Astrocyte of the spinal cord (primary cell): ENCODE measurements around the gene KIAA0586.
A peak's percentile ranks its signal among the peaks of the same experiment; 100 is the strongest.
"Not testable (repeated sequence)": the region's sequence is repeated elsewhere in the genome, so short reads cannot be mapped to it uniquely, and the experiment has no call there.

ENCODE experiments used
- DNase-seq: peaks from one replicate; pipeline ENCODE4 v3.0.0; 2011; ENCODE audit warnings: low read depth, low spot score
- H3K4me3 ChIP-seq: 2 replicates; pipeline ENCODE4 v1.5.1; 2011; ENCODE audit warnings: low read depth, mild to moderate bottlenecking, low read length, moderate library complexity
- CTCF ChIP-seq: IDR thresholded peaks from 2 replicates; pipeline ENCODE4 v1.5.1; 2012; ENCODE audit warnings: low read depth, mild to moderate bottlenecking, low read length, inconsistent platforms
- in situ Hi-C: cut with HindIII; loops from 2 replicates; pipeline ENCODE4 v1.10.0; 2017; ENCODE audit warnings: low sequenced_read_pairs

Gene KIAA0586

GRCh38 chr14:58501214-58501816 lies 73.8 kb downstream of the KIAA0586 start:
- TF ChIP-seq CTCF: peak; percentile 80
- DNase-seq: peak; percentile 84
- in situ Hi-C loops: no loop called here
- no peak overlapping the region for H3K4me3 ChIP-seq

DNA sequence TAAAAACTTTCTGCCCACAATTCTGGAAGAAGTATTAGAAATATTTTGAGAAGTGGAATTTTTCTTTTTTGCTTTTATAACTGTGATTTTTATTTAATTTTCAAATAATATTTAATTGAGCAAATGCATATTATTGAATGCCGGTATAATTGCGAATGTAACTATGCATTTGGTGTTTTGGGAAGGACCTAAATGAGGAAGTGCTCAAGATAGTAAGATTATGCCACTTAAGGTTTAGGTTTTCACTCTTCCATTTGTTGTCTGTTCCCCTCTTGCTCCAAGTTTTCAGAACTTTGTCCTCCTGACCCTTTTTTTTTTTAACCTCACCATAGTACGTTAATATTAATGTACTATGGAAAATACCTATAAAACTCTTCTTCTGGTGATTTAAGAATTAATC lies 85.8 kb downstream of the KIAA0586 start:
- in situ Hi-C loops: no loop called here
- no peak overlapping the region for H3K4me3 ChIP-seq
- no peak for DNase-seq
- no peak for TF ChIP-seq CTCF

DNA sequence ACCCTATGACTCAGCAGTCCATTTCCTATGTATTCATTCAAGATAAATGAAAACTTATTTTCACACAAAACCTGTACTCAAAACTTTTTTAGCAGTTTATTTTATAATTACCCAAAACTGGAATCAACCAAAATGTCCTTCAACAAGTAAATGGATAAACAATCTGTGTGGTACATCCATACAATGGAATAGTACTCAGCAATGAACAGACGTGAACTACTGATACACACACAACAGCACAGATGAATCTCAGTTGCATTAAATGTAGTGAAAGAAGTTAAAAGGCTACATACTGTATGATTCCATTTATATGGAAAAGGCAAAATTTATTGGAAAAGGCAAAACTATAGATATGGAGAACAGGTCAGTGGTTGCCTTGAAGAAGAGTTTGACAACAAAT lies 90.1 kb downstream of the KIAA0586 start:
- in situ Hi-C loops: no loop called here
- no peak overlapping the region for H3K4me3 ChIP-seq
- no peak for TF ChIP-seq CTCF
- DNase-seq: no peak

GRCh38 chr14:58525691-58526090 lies 98.2 kb downstream of the KIAA0586 start:
- H3K4me3 ChIP-seq, in situ Hi-C loops, DNase-seq: not testable (repeated sequence)

DNA sequence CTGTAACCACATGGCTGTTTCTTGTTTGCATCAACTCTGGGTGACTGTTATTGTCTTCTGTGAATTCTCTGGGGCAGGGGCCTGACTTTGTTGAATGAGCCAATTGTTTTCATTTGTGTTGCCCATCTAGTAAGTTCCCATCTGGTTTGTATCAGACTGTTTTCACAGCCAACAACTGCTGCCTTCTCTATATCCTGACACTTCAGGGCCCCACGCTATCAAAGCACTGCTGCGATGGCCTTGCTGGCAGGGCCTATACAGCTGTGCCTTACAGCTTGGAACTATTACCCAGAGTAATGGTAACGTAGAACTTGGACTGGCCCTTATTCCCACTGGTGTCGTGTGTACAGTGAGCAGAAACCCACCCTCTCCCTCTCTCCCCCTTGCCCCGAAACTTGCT lies 105.9 kb downstream of the KIAA0586 start:
- DNase-seq: peak; percentile 12
- TF ChIP-seq CTCF: no peak
- H3K4me3 ChIP-seq: no peak overlapping the region
- in situ Hi-C loops: no loop called here

- no peak for TF ChIP-seq CTCF
- in situ Hi-C loops: no loop called here
- no peak overlapping the region for H3K4me3 ChIP-seq
- peak; percentile 43 for DNase-seq
Observed at GRCh38 chr14:58535044-58535443, 107.5 kb downstream of the KIAA0586 start.

GRCh38 chr14:58537004-58537403 lies 109.5 kb downstream of the KIAA0586 start:
- no peak overlapping the region for H3K4me3 ChIP-seq
- DNase-seq: no peak
- TF ChIP-seq CTCF: no peak
- in situ Hi-C loops: no loop called here
